Activated T-cell treated with anti-CD3 and anti-CD28 coated beads for 4 hours (primary cell): ENCODE data around the gene CHRNA10.

Experiments
- DNase-seq: peaks from one replicate; pipeline ENCODE4 v3.0.0-alpha.2; 2020

CHRNA10 gene, protein sequence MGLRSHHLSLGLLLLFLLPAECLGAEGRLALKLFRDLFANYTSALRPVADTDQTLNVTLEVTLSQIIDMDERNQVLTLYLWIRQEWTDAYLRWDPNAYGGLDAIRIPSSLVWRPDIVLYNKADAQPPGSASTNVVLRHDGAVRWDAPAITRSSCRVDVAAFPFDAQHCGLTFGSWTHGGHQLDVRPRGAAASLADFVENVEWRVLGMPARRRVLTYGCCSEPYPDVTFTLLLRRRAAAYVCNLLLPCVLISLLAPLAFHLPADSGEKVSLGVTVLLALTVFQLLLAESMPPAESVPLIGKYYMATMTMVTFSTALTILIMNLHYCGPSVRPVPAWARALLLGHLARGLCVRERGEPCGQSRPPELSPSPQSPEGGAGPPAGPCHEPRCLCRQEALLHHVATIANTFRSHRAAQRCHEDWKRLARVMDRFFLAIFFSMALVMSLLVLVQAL

DNA sequence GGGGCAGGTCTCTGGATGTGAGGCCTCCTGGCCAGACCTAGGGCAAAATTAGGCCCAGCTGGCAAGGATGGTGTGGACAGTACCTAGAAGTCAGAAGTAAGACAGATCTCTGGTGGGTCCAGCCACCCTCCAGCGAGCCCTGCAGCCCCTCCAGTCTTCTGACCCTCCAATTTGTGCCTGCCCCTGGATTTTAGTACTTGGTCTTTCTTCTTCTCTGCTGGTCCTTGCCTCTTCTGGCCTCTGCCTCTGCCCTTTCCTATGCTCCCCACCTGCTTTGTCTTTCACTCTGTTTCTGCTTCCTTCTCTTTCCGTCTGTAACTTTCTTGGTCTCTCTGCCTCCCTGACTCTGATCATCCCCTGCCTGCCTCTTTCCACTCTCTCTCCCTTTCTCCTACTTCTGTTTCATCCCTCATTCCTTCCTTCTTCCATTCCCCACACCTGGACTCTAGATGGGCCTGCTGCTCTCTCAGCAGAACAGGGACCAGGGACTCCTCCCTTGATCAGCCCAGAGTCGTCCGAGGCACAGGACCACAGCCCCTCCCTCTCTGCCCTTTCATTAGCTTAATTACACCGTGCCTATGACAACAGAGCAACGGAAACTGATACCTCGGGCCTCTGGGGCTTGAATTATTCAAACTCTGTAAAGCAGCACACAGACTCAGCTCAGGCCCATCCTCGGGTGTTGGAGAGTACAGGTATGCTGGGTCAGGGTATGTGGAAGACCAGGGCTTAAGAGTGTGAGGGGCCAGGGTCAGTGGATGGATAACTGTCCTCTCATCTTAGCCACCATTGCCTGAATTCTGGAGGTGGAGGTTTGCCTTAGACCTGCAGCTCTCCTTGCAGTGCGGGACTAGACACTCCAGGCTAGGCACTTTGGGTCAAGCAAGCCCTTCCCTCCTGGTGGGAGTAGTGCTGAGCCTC is at the start of gene CHRNA10:
Gene CHRNA10, minus strand, starts transcription at position 51 of the 921 bp plus-strand sequence. CDS start 72 bp downstream, outside the sequence.
- no peak for DNase-seq

DNA sequence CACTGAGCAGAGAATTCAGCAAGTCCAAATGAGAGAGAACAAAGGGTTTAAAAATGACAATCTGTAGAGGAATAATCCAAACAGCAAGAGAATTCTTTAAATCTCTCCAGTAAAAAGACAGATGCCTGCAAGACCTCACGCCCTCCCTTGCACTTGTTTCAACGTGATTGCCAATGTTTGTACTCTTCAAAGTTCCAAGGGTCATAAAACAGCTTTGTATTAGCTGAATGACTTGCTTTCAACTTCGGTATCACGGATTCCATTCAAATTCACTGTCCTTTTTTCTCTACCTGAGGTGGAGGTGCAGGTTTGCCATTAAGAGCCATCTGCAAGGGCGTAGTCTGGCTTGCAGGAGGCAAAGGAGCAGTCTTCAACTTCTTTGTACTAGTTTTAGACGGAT is 41.1 kb upstream of the CHRNA10 start:
- no peak for DNase-seq

DNA sequence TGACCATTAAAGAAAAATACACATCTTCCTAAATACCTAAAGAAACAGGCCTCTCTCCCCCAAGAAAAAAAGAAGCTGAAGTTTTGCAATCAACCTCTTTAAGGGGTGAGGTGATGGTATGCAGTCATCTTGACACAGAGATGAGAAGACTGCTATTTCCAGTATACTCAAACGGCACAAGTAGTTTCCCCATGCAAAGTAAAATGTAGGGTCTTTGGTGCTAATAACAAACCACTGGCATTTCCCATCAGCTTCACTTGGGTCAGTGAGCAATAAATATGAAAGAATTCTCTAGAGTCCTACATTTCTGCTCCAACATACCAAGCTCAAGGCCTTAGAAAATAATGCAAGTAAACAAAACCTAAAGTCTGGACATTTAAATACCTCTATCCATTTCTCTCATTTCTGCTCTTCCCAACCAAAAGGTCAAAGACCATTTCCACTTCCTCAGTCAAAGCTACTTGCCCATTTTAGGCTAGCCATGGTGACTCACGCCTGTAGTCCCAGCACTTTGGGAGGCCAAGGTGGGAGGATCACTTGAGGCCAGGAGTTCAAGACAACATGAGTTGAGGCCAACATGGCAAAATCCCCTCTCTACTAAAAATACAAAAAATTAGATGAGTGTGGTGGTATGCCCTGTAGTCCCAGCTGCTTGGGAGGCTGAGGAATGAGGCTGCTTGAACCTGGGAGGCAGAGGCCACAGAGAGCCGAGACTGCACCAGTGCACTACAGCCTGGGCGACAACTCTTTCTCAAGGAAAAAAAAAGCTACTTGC is 39.5 kb upstream of the CHRNA10 start:
- no peak for DNase-seq

DNA sequence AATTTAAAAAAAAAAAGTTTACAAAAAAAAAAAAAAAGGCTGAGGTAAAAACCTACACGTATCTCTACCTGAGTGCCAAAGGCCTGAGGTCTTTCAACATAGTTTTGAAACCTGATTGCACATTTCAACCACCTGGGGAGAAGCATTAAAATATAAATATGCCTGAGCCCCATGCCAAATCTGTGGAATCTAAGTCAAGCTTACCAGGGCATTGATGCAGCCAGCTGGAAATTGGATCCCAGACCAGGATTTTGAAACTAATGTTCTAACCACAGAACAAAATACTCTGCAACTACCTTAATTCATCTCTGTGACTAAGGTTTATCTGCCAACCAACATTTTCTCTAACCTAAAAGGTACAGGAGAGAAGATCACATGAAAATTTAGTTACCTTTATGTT is 38.8 kb upstream of the CHRNA10 start:
- DNase-seq, result no peak

DNA sequence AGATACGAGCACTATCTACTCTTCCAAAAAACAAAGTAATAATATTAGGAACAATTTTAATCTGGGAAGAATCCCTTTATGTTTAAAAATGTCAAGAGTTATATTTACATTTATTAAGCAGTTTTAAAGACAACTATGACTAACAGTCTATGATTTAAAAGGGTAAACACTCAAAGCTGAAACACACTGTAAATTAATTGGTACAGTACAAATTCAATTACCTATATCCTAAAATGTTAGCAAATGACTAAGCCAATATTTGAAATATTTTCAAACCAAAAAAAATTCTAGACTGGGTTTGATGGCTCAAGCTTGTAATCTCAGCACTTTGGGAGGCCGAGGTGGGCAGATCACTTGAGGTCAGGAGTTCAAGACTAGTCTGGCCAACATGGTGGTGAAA is 36.0 kb upstream of the CHRNA10 start:
- no peak for DNase-seq

DNA sequence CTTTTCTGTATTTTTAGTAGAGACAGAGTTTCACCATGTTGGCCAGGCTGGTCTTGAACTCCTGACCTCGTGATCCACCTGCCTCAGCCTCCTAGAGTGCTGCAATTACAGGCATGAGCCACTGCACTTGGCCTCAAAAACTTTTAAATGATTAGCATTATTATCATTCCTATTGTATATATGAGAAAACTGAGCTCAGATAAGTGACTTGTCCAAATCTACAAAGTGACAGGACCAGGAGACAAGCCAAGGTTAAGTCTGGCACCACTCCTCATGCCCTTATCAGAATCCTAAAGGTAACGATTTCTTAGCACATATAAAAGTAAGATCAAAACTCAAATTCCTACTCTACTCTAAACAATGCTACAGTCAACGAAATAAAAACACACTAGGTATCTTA is 32.2 kb upstream of the CHRNA10 start:
- no peak for DNase-seq

DNA sequence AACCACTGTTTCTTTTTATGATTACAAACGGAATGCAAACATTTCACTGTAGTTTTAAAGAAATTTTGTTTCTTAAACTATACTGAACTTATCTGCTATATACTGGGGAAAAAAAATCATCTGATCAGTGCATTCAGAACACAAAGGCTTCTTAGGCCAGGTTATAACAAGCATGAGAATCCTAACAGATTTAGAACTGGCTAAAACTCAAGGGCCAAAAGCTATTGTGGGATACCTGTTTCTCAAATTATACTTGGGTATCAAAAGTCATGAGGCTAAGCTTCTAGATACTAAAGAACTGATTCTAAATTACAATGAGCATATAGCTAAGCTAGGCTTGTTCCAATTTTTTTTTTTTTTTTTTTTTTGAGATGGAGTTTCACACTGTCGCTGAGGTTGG is 29.7 kb upstream of the CHRNA10 start:
- no peak for DNase-seq

DNA sequence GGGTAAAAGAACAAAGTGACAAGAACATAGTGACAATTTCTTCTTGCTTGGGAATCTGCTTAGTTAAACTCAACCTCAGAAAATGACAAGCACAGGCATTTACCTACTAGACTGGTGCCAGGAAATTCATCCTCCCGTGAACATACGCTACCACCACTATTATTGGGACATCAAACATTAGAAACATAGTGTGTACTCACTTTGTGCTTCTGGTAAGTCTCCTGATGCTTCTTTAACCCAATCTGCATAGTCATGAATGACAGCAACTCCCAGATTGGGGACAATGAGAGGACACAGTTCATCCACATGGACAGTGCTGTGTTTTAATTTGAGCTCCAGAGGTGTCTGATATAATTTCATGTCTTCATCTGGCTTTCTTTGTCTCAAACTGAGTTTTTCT is 29.2 kb upstream of the CHRNA10 start:
- no peak for DNase-seq

DNA sequence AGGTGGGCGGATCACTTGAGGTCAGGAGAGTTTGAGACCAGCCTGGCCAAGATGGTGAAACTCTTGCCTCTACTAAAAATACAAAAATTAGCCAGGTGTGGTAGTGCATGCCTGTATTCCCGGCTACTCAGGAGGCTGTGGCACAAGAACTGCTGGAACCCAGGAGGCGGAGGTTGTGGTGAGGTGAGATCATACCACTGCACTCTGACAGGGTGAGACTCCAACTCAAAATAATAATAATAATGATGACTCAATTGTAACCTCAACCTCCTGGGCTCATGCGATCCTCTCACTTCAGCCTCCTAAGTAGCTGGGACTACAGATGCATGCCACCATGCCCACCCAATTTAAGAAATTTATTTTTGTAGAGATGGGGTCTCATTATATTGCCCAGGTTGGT is 15.6 kb upstream of the CHRNA10 start:
- DNase-seq, result no peak

DNA sequence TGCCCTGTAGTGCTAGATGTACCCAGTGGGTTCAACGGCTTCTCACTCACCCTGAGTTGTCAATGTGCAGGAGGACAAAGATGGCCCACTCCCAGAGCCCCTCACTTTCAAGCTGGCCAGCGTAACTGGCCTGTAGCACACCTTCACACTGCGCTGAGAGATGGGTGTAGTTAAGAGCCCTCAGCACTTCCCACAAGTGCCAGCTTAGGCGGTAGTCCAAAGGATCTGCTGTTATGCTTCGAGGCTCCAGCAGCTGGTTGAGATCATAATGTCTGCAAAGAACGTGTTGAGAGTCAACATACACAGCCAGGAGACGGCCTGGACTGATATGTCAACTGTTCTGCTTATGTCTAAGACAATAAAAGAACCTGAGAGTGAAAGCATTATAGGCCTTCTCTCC is 14.7 kb upstream of the CHRNA10 start:
- no peak for DNase-seq

DNA sequence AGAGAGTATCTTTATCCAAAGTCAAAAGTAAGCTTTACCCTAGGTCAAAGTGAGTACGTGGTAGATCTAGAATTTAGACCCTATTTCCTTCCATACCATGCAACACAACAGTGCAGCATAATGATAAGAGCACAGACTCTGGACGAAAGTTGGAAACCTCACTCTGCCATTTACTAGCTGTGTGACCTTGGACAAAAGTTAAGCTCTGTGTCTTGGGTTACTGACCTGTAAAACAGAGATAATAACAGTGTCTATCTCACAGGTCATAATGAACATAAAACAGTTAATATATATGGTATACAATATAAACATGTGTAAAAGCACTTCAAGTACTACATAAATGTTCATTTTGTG is 13.6 kb upstream of the CHRNA10 start:
- no peak for DNase-seq

DNA sequence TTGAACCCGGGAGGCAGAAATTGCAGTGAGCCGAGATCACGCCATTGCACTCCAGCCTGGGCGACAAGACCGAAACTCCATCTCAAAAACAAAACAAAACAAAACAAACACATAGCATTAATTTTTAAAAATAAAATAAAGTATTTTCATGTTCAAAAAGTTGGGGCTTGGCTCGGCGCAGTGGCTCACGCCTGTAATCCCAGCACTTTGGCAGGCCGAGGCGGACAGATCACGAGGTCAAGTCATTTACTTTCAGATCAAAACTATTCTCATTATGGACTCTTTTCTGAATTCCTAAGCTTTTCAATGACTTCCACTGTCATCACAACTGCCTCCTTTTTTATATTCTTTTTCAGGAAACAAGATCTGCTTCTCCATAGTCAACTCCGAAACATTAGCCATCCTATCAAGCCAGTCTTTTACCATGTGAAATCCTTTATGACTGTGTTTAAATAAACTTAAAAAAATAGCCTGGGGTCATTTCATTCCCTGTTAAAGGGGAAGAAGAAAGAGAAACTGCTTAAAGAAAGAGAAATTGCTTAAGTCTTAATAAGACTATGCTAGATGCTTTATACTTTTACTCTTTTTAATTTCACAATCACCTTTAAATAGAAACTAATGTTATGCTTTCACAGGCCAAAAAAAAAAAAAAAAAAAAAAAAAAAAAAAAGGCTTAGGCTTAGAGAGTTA is 13.1 kb upstream of the CHRNA10 start:
- DNase-seq, result no peak

DNA sequence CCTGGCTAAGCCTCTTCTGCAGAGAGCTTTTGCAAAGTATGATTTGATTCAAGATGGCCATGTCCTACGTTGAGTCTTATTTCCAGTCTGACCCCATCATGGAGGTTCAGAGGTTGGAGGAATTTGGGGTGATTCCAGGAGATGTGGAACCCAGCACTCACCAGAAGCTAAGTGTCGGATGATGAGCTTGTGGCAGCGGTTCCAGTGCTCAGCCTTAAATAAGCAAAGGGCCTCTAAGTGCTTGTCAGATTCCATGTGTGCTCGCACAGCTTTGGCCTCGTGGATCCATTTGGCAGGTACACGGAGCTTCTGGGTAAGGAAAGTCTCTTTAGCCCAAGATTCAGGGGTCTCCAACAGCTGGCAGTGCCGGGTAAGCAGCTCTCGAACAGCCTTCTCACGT is 11.9 kb upstream of the CHRNA10 start:
- DNase-seq, result no peak

DNA sequence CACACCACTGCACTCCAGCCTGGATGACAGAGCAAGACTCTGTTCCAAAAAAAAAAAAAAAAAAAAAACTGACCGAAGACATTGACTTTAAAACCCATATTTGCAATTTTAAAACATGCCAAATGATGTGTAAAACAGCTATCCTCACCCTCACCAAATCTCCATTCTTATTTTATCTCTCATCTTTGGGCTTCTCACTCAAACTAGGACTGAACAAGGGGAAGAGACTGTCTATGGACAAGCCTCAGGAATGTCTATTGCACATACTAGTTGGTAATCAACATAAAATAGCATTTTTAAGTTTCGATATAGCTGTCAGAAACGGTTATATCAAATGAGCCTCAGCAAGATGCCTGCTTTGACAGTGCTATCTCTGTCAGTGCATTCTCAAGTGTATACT is 7.9 kb upstream of the CHRNA10 start:
- DNase-seq, result no peak

DNA sequence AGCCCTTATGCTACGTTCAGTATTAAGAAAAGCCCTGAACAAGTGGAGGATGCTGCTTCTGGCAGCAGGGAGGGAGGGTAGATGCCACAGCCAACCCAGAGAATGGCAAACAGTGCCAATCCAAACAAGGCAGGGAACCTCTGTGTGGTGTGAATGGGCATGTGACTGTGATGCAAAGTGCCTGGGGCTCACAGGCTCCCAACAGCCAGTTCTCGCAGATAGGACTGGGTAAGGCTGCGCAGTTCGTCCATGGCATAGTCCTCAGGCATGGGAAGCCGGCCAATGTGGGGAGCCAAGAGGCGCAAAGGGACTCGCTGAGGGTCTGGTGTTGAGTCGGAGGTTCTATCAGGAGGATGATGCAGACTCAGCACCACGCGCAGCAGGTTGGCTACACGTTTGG is 4.8 kb upstream of the CHRNA10 start:
- no peak for DNase-seq

DNA sequence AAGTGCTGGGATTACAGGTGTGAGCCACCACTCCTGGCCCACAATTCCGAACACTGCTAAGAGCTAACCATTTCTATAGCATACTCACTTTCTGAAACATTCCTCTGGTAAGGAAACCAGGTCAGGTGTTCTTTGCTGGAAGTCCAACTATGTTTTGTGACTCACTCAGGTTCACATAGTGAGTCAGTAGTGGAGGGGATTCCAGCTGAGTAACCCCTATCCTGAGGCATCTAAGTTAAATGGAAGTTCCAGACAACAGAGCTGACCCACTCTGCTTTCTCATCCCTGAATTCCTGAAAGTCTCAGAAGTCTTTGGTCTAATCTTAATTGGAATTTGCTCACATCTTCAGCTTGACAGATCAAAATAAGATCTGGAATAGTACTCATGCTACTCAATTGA is 3.0 kb upstream of the CHRNA10 start:
- no peak for DNase-seq

DNA sequence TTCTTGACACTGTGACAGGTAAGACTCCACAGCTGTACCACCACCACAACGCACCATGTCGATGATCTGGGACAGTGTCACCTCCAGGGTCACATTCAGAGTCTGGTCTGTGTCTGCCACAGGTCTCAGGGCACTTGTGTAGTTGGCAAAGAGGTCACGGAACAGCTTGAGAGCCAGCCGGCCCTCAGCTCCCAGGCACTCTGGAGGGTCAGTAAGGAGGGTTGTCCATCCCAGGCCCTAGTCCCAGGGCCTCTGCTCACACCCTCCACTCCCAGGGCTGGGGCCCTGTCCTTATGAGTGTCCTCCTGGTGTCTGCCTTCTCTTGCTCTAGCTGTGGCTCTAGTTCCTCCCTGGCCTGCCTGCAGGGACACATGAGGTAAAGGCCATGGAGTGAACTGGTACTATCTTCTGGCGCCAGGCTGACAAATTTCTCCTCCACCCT is 1.4 kb downstream of the CHRNA10 start:
- no peak for DNase-seq

DNA sequence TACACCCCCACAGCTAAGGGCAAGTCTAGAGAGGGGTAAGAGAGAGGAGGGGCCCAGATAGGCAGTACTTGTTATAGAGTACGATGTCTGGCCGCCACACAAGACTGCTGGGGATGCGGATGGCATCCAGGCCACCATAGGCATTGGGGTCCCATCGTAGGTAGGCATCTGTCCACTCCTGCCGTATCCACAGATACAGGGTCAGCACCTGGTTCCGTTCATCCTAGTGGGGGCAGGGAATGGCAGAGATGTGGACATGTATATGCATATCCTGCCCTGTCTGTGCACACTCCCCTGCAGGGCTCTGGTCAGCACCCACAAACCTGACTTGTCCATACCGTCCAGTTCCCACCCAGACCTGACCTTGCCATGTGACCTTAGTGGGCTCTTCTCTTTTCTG is 2.1 kb downstream of the CHRNA10 start:
- DNase-seq, result no peak

DNA sequence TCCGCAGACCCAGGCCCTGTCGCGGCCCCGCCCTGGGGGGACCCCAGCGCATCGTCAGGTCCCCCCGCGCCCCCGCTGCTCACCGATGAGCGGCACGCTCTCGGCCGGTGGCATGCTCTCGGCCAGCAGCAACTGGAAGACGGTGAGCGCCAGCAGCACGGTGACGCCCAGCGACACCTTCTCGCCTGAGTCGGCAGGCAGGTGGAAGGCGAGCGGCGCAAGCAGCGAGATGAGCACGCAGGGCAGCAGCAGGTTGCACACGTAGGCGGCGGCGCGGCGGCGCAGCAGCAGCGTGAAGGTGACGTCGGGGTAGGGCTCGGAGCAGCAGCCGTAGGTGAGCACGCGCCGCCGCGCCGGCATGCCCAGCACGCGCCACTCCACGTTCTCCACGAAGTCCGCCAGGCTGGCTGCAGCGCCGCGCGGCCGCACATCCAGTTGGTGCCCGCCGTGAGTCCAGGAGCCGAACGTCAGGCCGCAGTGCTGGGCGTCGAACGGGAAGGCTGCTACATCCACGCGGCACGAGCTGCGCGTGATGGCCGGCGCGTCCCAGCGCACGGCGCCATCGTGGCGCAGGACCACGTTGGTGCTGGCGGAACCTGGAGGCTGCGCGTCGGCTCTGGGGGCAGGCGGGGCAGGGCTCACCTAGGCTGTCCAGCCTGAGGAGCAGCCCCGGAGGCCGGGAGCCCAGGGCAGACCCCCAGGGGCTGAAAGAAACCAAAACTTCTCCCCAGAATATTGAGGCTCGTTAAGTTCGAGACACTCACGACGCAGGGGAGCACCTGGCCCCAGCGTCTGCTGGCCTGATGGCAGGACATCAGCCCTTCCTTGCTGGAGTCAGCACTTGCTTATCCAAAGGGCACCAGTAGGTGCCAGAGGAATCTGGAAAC is 3.8 kb downstream of the CHRNA10 start:
- DNase-seq, result no peak

DNA sequence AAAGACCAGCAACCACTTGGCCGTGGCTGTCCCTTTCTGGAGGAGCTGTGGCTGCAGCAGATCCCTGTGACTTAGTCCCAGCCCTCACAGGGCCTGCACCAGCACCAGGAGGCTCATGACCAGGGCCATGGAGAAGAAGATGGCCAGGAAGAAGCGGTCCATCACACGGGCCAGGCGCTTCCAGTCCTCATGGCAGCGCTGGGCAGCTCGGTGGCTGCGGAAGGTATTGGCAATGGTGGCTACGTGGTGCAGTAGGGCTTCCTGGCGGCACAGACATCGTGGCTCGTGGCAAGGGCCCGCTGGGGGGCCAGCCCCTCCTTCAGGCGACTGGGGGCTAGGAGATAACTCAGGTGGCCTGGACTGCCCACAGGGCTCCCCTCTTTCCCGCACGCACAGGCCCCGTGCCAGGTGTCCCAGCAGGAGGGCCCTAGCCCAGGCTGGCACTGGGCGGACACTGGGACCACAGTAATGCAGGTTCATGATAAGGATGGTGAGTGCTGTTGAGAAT is 5.1 kb downstream of the CHRNA10 start:
- no peak for DNase-seq

DNA sequence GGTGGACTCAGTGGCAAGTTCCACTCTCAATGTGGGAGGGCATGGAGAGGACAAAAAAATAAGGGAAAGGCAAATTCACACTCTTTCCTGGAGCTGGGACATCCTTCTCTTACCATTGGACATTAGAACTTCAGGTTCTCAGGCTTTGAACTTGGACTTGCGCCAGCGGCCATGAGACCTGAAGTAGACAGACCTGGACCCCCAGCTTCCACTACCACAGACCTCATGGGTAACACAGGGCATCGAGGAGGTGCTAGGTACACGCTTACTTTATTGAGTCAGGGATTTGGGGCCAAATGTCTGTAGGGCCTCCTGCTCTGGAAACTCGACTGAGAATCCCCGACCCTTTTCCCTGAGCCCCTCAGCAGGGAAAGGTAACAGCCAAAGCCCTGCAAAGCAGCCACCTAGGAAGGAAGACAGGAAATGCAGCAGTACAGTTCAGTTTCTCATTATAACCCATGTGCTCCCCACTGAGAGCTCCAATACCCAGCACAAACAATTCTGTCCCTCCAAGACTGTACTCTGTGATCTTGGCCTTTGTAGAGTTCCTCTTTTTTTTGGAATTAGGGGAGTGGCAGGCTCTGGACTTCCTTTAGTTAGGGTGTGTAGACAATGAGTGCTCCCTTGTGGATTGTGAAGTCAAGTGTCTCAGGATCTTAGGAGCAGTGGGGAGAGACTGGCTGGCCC is 5.7 kb downstream of the CHRNA10 start:
- no peak for DNase-seq
